ENCODE data around the gene RHBDD2.

Gene RHBDD2

DNA sequence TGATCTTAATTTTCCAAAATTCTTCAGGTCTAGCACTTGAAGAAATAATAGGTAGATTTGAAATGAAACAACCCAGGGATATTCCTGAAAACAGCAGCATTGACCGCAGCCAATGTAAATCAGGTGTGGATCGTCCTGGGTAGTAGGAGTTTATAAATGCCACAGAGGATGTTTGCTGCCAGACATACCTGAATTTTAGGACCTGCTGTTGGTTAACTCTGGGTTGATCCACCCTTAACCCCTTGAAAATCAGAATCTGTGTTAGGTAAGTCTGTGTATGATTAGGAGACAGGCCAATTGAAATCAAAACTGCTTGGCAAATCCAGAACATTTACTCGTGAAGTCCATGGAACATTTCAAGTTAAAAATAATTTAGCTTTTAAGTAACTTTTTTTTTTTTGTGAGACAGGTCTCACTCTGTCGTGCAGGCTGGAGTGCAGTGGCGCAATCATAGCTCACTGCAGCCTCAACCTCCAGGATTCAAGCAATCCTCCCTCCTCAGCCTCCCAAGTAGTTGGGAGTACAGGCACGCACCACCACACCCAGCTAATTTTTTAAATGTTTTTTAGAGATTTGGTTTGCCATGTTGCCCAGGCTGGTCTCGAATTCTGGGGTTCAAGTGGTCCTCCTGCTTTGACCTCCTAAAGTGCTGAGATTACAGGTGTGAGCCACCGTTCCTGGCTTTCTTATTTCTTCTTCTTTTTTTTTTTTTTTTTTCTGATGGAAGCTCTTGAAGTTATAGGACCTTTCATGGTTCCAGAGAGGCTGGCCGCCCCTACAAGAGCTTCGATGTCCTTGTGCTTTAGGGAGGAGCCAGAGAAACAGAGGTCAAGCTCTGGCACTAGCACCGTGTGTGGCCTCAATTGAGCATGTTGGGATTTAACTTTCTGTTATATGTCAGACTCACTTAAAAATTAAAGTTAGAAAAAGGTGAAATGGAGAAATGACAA, 38.1 kb downstream of the RHBDD2 start:
- H3K4me3 ChIP-seq (ENCODE audit: low read depth, low read length), result no peak overlapping the region

DNA sequence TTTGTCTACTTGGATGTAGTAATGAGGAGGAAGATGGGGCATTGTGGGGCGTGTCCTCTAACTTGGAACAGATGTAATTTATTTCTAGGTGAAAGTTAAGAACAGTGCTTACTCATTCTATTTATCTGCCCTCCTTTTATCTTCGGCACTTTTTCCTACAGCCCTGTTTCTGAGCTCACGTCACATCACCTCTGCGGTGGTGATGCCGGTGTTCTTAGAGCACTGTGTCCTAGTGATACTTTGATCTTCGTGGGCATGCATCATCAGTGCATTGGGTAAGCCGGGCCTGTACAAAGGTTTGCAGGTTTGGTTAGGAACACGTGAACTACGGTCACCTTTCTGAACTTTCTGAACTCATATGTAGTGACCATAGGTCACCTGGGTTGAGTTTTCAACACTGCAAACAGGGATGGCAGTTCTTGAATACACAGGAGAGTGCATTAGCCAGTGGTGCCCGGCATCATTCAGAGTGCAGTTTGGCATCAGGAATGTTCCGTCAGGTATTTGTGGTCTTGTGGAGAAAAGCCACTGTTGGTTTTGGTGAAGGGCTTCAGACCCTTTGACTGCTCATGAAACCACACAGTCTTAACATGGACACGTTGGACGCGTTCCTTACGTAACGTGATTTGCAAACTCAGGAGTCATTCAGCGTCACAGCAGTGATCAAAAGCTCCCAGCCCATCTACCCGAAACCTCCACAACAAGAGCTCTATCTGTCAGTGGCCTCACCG, 41.8 kb downstream of the RHBDD2 start:
- no peak overlapping the region for H3K4me3 ChIP-seq (ENCODE audit: low read depth, low read length)

DNA sequence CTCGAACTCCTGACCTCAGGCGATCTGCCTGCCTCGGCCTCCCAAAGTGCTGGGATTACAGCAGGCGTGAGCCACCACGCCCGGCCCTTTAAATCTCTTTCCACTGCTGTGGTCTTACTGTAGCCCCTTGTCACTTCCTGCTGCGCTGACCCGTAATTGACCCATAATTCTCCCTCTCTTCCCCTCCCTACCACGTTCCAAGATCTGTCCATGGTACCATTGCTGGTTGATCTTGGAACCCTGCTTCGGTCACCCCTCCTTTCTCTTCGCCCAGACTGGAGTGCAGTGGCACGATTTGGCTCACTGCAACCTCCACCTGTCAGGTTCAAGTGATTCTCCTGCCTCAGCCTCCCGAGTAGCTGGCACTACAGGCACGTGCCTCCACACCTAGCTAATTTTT, 42.6 kb downstream of the RHBDD2 start:
- H3K4me3 ChIP-seq (ENCODE audit: low read depth, low read length), result no peak overlapping the region

DNA sequence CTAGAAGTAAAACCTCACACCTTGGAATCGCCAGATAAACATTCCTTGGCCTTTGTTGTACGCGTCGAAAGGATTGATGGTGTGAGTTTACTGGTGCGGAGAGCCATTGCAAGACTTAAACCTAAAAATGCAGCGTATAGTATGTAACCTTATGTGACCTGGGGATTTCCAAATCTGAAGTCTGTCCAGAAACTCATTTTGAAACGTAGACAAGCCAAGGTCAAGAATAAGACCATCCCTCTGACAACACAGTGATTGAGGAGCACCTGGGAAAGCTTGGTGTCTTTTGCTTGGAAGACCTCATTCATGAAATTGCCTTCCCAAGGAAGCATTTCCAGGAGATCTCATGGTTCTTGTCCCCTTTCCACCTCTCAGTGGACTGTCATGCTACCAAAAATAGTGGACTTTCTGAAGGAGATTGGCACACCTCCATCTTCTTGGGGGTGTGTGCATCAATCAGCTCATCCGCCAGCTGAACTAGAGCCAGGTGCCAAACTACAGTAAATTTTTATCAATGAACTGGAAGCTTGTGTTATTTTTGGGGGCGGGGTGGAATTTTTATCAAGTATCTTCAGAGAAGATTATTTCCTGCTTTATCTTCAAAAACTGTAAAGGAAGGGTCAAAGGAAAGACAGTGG, 44.3 kb downstream of the RHBDD2 start:
- H3K4me3 ChIP-seq (ENCODE audit: low read depth, low read length), result no peak overlapping the region

DNA sequence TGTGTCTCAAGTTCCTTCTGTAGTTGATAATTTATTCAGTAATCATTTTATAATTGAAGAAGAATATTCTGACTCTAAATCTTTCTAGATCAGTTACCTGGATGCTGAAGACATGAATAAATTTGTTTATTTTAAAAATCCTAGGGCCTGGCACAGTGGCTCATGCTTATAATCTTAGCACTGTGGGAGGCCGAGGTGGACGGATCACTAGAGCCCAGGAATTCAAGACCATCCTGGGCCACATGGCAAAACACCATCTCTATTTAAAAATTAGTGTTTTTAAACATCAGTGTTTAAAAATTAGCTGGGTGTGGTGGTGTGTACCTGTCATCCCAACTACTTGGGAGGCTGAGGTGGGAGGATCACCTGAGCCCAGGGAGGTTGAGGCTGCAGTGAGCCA, 45.4 kb downstream of the RHBDD2 start:
- no peak overlapping the region for H3K4me3 ChIP-seq (ENCODE audit: low read depth, low read length)

DNA sequence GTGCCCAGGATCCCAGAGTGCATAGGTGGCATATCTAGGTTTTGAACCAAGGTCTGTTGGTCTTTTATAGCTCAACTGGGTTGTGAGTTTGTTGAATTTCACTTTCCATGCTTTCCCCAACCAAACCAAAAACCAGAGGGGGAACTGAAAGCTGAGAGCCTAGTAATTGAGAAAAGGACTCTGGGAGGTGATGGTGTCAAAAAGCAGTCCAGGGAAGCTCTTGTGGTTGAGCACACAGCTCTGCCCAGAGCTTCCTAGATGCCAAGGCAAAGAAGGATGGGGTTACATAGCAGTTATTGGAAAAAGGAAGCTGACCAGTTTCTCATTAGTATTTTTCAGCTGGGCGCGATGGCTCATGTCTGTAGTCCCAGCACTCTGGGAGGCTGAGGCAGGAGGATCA, 46.1 kb downstream of the RHBDD2 start:
- H3K4me3 ChIP-seq (ENCODE audit: low read depth, low read length), result no peak overlapping the region

DNA sequence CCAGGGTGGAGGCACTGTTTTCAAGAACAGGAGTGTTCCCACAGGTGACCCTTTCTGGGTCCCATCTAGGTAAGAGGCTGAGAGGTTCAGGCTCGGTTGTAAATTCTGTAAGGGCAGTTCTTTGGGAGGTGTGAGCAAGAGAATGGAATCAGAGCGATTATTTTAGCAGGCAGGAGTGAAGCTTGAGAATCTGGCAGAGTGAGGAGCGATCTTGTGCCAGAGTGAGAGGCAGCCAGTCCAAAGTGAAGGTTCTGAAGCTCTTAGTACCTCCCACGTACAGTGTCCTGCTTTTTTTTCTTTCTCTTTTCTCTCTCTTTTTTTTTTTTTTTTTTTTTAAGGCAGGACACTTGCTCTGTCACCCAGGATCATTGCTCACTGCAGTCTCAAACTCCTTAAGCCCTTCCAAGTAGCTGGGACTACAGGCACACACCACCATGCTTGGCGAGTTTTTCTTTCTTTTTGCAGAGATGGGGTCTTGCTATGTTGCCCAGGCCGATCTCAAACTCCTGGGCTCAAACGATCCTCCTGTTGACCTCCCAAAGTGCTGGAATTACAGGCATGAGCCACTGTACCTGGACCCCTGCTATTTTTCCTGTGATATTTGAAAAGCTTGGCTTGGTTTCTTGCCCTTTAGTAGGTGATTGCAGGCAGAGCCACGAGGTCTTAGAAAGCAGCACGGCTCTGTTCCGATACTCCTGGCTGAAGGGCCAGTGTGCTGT, 47.0 kb downstream of the RHBDD2 start:
- H3K4me3 ChIP-seq (ENCODE audit: low read depth, low read length), result no peak overlapping the region

DNA sequence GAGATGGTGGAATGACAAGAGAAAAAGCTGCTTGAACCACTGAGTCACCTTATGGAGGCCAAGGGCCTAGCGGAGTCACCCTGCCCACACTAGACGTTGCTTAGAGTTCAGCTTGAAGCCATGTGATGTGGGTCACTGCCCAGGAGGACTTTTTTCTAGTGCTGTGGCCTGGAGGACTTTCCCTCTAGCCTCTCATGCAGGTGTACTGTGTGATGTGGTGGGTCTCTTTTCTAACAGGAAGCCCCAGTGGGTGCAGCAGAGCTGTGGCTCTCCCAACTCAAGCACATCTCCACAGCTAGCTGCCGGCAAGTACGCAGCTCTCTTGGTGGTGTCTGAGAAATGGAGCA, 49.7 kb downstream of the RHBDD2 start:
- H3K4me3 ChIP-seq (ENCODE audit: low read depth, low read length), result no peak overlapping the region

DNA sequence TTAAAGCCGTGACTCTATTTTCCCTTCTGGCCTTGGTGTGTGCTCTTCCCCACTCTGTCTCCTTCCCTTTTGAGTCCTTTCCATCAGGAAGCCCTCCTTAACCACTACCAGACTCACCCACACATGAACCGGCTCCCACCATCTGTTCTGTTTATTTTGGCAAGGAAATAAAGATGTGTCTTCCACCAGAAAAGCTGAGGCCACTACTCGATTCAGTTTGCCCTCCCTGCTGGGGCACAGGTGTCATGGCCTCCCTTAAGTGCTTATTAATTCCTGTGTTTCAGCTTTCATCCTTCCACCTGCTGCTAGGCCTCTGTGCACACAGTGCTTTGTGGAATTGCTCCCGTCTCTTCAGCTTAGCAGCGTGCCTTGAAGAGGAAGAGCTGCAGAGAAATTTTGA, 52.8 kb downstream of the RHBDD2 start:
- no peak overlapping the region for H3K4me3 ChIP-seq (ENCODE audit: low read depth, low read length)

DNA sequence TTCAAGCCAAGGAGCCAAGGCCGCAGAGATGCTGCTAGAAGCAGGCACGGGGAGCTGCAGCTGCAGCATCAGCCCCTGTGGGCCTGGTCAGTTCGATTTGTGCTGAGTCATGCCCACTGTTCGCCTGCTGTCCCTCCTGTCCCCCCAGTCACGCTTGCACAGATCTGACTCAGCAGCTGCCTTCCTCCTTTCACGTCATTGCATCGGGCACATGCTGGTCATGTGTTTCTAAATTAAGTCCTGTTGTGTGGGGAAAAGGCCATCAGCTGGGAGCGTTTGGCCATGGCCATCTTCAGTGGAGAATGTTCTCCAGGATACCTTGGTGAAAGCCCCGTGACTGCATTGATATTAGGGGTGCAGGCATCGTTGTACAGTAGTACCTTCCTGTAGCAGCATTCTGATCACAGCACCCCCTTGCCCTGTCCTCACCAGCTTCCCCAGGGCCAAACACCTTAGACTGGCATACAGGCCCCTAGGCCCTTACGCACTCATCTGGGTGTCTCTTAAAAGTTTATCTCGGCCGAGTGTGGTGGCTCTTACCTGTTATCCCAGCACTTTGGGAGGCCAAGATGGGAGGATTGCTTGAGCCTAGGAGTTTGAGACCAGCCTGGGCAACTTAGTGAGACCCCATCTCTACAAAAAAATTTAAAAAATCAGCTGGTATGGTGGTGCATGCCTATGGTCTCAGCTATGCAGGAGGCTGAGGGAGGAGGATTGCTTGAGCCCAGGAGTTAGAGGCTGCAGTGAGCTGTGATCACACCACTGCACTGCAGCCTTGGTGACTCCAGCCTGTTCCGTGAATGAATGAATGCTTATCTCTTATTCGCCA, 59.3 kb downstream of the RHBDD2 start:
- H3K4me3 ChIP-seq (ENCODE audit: low read depth, low read length), result no peak overlapping the region

Data from iPS-11a (cell line).